DOHH2 (cell line): ENCODE results near the gene ZSWIM5.

Experiments
- H3F3A ChIP-seq: fragments of 200-600 bp; sonication (generic), shearing (Covaris generic); 2 replicates; pipeline ENCODE4 v1.6.0; 2016; ENCODE audit warnings: antibody characterized with exemption, mild to moderate bottlenecking; ENCODE audit not compliant: control insufficient read depth, insufficient read depth
- H3K27ac ChIP-seq: fragments of 200-600 bp; sonication (generic); 2 replicates; pipeline ENCODE4 v1.5.1; 2014; ENCODE audit warnings: low read depth, mild to moderate bottlenecking, low read length, moderate library complexity
- H3K27me3 ChIP-seq: fragments of 200-600 bp; sonication (generic); 2 replicates; pipeline ENCODE4 v1.6.1; 2014; ENCODE audit warnings: mild to moderate bottlenecking, low read length, mixed read lengths; ENCODE audit not compliant: control insufficient read depth
- H3K36me3 ChIP-seq: fragments of 200-600 bp; sonication (generic); 2 replicates; pipeline ENCODE4 v1.6.1; 2014; ENCODE audit warnings: mild to moderate bottlenecking, low read length, moderate library complexity, mixed read lengths; ENCODE audit not compliant: control insufficient read depth
- H3K4me1 ChIP-seq: fragments of 200-600 bp; sonication (generic); 2 replicates; pipeline ENCODE4 v1.6.1; 2014; ENCODE audit warnings: mild to moderate bottlenecking, low read length, mixed read lengths; ENCODE audit not compliant: control insufficient read depth
- H3K4me2 ChIP-seq: fragments of 200-600 bp; sonication (generic); 2 replicates; pipeline ENCODE4 v1.6.0; 2014; ENCODE audit warnings: mild to moderate bottlenecking, low read length, moderate library complexity
- H3K4me3 ChIP-seq: fragments of 200-600 bp; sonication (generic); 2 replicates; pipeline ENCODE4 v1.5.1; 2014; ENCODE audit warnings: mild to moderate bottlenecking, low read length, mixed read lengths
- H3K79me2 ChIP-seq: fragments of 200-600 bp; sonication (generic); 2 replicates; pipeline ENCODE4 v1.6.1; 2014; ENCODE audit warnings: mild to moderate bottlenecking, low read length, mixed read lengths; ENCODE audit not compliant: control insufficient read depth
- H3K9me2 ChIP-seq: fragments of 200-600 bp; sonication (generic); replicated peaks from 2 replicates; pipeline ENCODE4 v1.6.1; 2014; ENCODE audit warnings: mild to moderate bottlenecking, low read length, mixed read lengths; ENCODE audit not compliant: control insufficient read depth
- H3K9me3 ChIP-seq: fragments of 200-600 bp; sonication (generic); 2 replicates; pipeline ENCODE4 v1.6.1; 2014; ENCODE audit warnings: antibody characterized with exemption, low read length, mixed read lengths; ENCODE audit not compliant: control insufficient read depth, insufficient read depth
- H4K20me1 ChIP-seq: fragments of 200-600 bp; sonication (generic); 2 replicates; pipeline ENCODE4 v1.6.0; 2014; ENCODE audit warnings: low read depth, mild to moderate bottlenecking, antibody characterized with exemption, low read length, moderate library complexity; ENCODE audit not compliant: control insufficient read depth, insufficient read depth
- EZH2phosphoT487 ChIP-seq: fragments of 200-600 bp; sonication (generic); IDR thresholded peaks from 2 replicates; pipeline ENCODE4 v1.6.1; 2017; ENCODE audit warnings: borderline replicate concordance, mild to moderate bottlenecking, antibody characterized with exemption, low read length, moderate library complexity, mixed read lengths
- TF ChIP-seq, protein P1 (sequence below): fragments of 200-600 bp; sonication (generic); IDR thresholded peaks from one replicate; pipeline ENCODE4 v1.5.1; 2014; ENCODE audit warnings: antibody characterized with exemption, mild to moderate bottlenecking, low read depth, low read length; ENCODE audit not compliant: poor library complexity, severe bottlenecking

Gene ZSWIM5

DNA sequence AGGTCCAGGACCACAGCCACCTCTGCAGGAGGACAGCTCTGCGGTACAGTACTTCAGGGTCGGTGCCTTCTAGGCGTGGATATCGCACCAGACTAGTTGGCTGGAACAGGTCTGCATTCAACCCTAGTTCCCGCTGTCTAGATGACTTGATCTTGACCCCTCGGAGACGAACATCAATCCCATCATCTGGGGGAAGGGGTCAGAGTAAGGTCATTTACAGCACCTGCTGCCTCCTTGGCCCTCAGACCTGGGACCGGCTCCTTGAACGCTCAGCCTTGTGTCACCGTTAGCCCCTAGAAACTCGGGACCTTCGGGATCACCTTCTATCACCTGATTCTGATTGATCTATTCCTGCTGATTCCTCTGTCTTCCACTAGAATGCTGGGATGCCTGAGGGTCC is 197.9 kb downstream of the ZSWIM5 start:
- Histone ChIP-seq H3F3A (no peaks in the 10 kb centered on the region), H3K4me1 (peaks cover 26% of the 10 kb centered on the region), H3K9me2 (no peaks in the 10 kb centered on the region), H3K4me2 (no peak overlapping the region), H3K79me2 (peaks cover 17% of the 10 kb centered on the region), H3K27ac (no peak overlapping the region), H3K4me3 (no peak overlapping the region), H3K27me3 (no peaks in the 10 kb centered on the region), H4K20me1 (no peaks in the 10 kb centered on the region; the same call in 1 of the 2 replicates), H3K9me3 (no peaks in the 10 kb centered on the region), H3K36me3 (peaks cover 20% of the 10 kb centered on the region; the same call in 1 of the 2 replicates)
- TF ChIP-seq, protein P1, sequence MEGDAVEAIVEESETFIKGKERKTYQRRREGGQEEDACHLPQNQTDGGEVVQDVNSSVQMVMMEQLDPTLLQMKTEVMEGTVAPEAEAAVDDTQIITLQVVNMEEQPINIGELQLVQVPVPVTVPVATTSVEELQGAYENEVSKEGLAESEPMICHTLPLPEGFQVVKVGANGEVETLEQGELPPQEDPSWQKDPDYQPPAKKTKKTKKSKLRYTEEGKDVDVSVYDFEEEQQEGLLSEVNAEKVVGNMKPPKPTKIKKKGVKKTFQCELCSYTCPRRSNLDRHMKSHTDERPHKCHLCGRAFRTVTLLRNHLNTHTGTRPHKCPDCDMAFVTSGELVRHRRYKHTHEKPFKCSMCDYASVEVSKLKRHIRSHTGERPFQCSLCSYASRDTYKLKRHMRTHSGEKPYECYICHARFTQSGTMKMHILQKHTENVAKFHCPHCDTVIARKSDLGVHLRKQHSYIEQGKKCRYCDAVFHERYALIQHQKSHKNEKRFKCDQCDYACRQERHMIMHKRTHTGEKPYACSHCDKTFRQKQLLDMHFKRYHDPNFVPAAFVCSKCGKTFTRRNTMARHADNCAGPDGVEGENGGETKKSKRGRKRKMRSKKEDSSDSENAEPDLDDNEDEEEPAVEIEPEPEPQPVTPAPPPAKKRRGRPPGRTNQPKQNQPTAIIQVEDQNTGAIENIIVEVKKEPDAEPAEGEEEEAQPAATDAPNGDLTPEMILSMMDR, result no peak
- TF ChIP-seq EZH2phosphoT487, result no peak

- H3K4me3 ChIP-seq, result no peak overlapping the region
- no peak for TF ChIP-seq EZH2phosphoT487
- TF ChIP-seq, protein P1, result no peak
- peaks cover 25% of the 10 kb centered on the region; the same call in 1 of the 2 replicates for H3K36me3 ChIP-seq
- H3K9me2 ChIP-seq, result no peaks in the 10 kb centered on the region
- no peak overlapping the region for H3K4me2 ChIP-seq
- H3F3A ChIP-seq, result no peaks in the 10 kb centered on the region
- H4K20me1 ChIP-seq, result no peaks in the 10 kb centered on the region; the same call in 1 of the 2 replicates
- H3K27ac ChIP-seq, result no peak overlapping the region
- peaks cover 22% of the 10 kb centered on the region for H3K4me1 ChIP-seq
- no peaks in the 10 kb centered on the region for H3K27me3 ChIP-seq
- H3K9me3 ChIP-seq, result no peaks in the 10 kb centered on the region
- peaks cover 17% of the 10 kb centered on the region for H3K79me2 ChIP-seq
Observed at GRCh38 chr1:45008076-45008475, 198.3 kb downstream of the ZSWIM5 start.

- Histone ChIP-seq H3F3A (no peaks in the 10 kb centered on the region), H3K27ac (no peak overlapping the region), H3K36me3 (peaks cover 28% of the 10 kb centered on the region; the same call in 1 of the 2 replicates), H3K4me3 (no peak overlapping the region), H4K20me1 (no peaks in the 10 kb centered on the region; the same call in 1 of the 2 replicates), H3K9me3 (no peaks in the 10 kb centered on the region), H3K9me2 (no peaks in the 10 kb centered on the region), H3K4me2 (no peak overlapping the region), H3K27me3 (no peaks in the 10 kb centered on the region), H3K4me1 (peaks cover 15% of the 10 kb centered on the region), H3K79me2 (peaks cover 12% of the 10 kb centered on the region)
- TF ChIP-seq EZH2phosphoT487, result no peak
- TF ChIP-seq, protein P1, result no peak
Observed at GRCh38 chr1:45007311-45007710, 199.1 kb downstream of the ZSWIM5 start.
